Breast epithelium (tissue), 3 donors: Measurements from ENCODE around the gene TLX1.

Experiments used
- CTCF ChIP-seq, 3 donors: fragments of 450-650 bp; IDR thresholded peaks; one replicate each; pipeline ENCODE4 v1.5.1; 2016 to 2017; ENCODE audit warnings: antibody characterized with exemption in 3 of 3, mild to moderate bottlenecking in 3 of 3, moderate library complexity in 3 of 3
- POLR2A ChIP-seq: fragments of 450-650 bp; IDR thresholded peaks from one replicate; pipeline ENCODE4 v1.6.1; 2016; ENCODE audit warnings: antibody characterized with exemption, mild to moderate bottlenecking, moderate library complexity

- no peak for TF ChIP-seq POLR2A
- TF ChIP-seq CTCF (IDR thresholded peaks at IDR 0.05) = no peak
Observed at GRCh38 chr10:101103430-101103829, 27.7 kb upstream of the TLX1 start.
